Fibroblast of lung (primary cell): ENCODE measurements around the gene PRMT7. TPM values are rescaled to one million over a fixed set of nuclear protein-coding genes. Genes with fewer than 3 reads are reported as not detected.

ENCODE experiments used
- DNase-seq, 2 donors: peaks; one replicate each; pipeline versions ENCODE4 v3.0.0 to v3.0.0-alpha.2; 2010; ENCODE audit warnings: low read depth in 2 of 2
- H2AFZ ChIP-seq: 2 replicates; pipeline ENCODE4 v1.5.1; 2012; ENCODE audit warnings: low read length, control low read depth, inconsistent platforms
- H3K27ac ChIP-seq: 2 replicates; pipeline ENCODE4 v1.5.1; 2011; ENCODE audit warnings: low read length, control low read depth; ENCODE audit not compliant: insufficient read depth
- H3K27me3 ChIP-seq: 2 replicates; pipeline ENCODE4 v1.5.1; 2011; ENCODE audit warnings: mild to moderate bottlenecking, low read length; ENCODE audit not compliant: control insufficient read depth, insufficient read depth
- H3K36me3 ChIP-seq: 2 replicates; pipeline ENCODE4 v1.5.1; 2011; ENCODE audit warnings: low read length; ENCODE audit not compliant: control insufficient read depth, insufficient read depth
- H3K4me1 ChIP-seq: 2 replicates; pipeline ENCODE4 v1.5.1; 2011; ENCODE audit warnings: low read length; ENCODE audit not compliant: control insufficient read depth, insufficient read depth; ENCODE audit errors: extremely low read depth
- H3K4me2 ChIP-seq: 2 replicates; pipeline ENCODE4 v1.5.1; 2011; ENCODE audit warnings: low read length, control low read depth; ENCODE audit not compliant: insufficient read depth; ENCODE audit errors: extremely low read depth
- H3K4me3 ChIP-seq, 4 experiments: fragments of 200-600 bp in 1 of 4; sonication (generic) in 1 of 4; replicated peaks in 1 of 4; 2 replicates each; pipeline ENCODE4 v1.5.1; 2011 to 2016; ENCODE audit warnings: low read length in 4 of 4, low read depth in 3 of 4, mild to moderate bottlenecking in 3 of 4, control low read depth in 2 of 4, inconsistent platforms in 1 of 4, mixed read lengths in 1 of 4; ENCODE audit not compliant: insufficient read depth in 1 of 4; ENCODE audit errors: control extremely low read depth in 1 of 4
- H3K79me2 ChIP-seq: 2 replicates; pipeline ENCODE4 v1.5.1; 2012; ENCODE audit warnings: mild to moderate bottlenecking, low read length, inconsistent platforms; ENCODE audit not compliant: control insufficient read depth, insufficient read depth
- H3K9ac ChIP-seq: 2 replicates; pipeline ENCODE4 v1.5.1; 2011; ENCODE audit warnings: mild to moderate bottlenecking, low read length, control low read depth; ENCODE audit not compliant: insufficient read depth
- H3K9me3 ChIP-seq: 2 replicates; pipeline ENCODE4 v1.5.1; 2012; ENCODE audit warnings: low read depth, low read length; ENCODE audit not compliant: control insufficient read depth, insufficient read depth
- H4K20me1 ChIP-seq: 2 replicates; pipeline ENCODE4 v1.5.1; 2011; ENCODE audit warnings: low read length; ENCODE audit not compliant: control insufficient read depth, insufficient read depth; ENCODE audit errors: extremely low read depth
- EZH2 ChIP-seq: IDR thresholded peaks from 2 replicates; pipeline ENCODE4 v1.5.1; 2012; ENCODE audit warnings: low read length, control low read depth, mild to moderate bottlenecking; ENCODE audit errors: missing control alignments
- polyA plus RNA-seq, 2 donors: library from polyadenylated mRNA; depleted of rRNA in 1 of 2; stranded (reverse) in 1 of 2; unstranded in 1 of 2; fragments of >200 nt; gene quantifications; 2 replicates each; pipeline ENCODE4 v1.2.1, GENCODE V29; 2011 to 2012; ENCODE audit warnings: missing spikeins in 1 of 2
- total RNA-seq: library from RNA; depleted of rRNA; stranded (reverse); fragments of >200 nt; gene quantifications from 2 replicates; pipeline ENCODE4 v1.2.1, GENCODE V29; 2014
- TF ChIP-seq, protein P1 (sequence below), 2 donors: IDR thresholded peaks in 1 of 2; conservative IDR thresholded peaks in 1 of 2; 1 replicate in 1 of 2; 2 replicates in 1 of 2; pipeline ENCODE4 v1.5.1; 2011 to 2012; ENCODE audit warnings: low read length in 2 of 2, control low read depth in 1 of 2, inconsistent platforms in 1 of 2, low read depth in 1 of 2, mild to moderate bottlenecking in 1 of 2

PRMT7 gene
- total and polyA plus RNA-seq, 2 donors (not counting 1 experiment from before 2014, with no cell fraction given) = 24.0 to 39.3 TPM

DNA sequence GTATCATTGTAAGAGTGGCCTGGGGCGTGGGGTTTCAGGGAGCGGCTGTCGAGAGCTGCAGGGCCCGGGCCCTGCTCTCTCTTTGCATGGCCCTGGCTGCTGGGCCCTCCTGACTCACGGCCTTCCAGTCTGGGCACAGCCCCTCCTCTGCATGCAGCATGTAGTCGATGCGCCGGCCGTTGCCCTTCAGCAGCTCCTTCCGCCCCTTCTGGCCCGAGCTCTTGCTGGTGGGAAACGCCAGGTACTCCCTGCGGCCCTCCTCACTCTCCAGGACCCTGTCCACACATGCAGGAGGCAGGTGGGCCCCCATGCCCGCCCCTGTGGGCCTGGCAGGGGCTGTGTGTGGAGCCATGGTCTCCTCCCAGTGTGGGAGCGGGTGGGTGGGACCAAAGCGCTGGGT is 50.7 kb downstream of the PRMT7 start:
- Histone ChIP-seq H3K9me3 (no peaks in the 10 kb centered on the region), H3K4me3 (no peak overlapping the region), H3K27me3 (peaks cover 2% of the 10 kb centered on the region), H3K36me3 (peaks cover 5% of the 10 kb centered on the region), H3K4me2 (no peak overlapping the region), H3K9ac (no peak overlapping the region), H3K4me1 (no peaks in the 10 kb centered on the region), H3K27ac (no peak overlapping the region), H3K79me2 (no peaks in the 10 kb centered on the region), H4K20me1 (no peaks in the 10 kb centered on the region), H2AFZ (no peak overlapping the region)
- no peak for TF ChIP-seq EZH2
- TF ChIP-seq, protein P1, sequence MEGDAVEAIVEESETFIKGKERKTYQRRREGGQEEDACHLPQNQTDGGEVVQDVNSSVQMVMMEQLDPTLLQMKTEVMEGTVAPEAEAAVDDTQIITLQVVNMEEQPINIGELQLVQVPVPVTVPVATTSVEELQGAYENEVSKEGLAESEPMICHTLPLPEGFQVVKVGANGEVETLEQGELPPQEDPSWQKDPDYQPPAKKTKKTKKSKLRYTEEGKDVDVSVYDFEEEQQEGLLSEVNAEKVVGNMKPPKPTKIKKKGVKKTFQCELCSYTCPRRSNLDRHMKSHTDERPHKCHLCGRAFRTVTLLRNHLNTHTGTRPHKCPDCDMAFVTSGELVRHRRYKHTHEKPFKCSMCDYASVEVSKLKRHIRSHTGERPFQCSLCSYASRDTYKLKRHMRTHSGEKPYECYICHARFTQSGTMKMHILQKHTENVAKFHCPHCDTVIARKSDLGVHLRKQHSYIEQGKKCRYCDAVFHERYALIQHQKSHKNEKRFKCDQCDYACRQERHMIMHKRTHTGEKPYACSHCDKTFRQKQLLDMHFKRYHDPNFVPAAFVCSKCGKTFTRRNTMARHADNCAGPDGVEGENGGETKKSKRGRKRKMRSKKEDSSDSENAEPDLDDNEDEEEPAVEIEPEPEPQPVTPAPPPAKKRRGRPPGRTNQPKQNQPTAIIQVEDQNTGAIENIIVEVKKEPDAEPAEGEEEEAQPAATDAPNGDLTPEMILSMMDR (conservative IDR thresholded peaks at IDR 0.05 in 1 of 2, IDR thresholded peaks at IDR 0.05 in 1 of 2; ENCODE audit: low read depth in 1 of 2, low read length in 2 of 2) = no peak
- DNase-seq = no peak

DNA sequence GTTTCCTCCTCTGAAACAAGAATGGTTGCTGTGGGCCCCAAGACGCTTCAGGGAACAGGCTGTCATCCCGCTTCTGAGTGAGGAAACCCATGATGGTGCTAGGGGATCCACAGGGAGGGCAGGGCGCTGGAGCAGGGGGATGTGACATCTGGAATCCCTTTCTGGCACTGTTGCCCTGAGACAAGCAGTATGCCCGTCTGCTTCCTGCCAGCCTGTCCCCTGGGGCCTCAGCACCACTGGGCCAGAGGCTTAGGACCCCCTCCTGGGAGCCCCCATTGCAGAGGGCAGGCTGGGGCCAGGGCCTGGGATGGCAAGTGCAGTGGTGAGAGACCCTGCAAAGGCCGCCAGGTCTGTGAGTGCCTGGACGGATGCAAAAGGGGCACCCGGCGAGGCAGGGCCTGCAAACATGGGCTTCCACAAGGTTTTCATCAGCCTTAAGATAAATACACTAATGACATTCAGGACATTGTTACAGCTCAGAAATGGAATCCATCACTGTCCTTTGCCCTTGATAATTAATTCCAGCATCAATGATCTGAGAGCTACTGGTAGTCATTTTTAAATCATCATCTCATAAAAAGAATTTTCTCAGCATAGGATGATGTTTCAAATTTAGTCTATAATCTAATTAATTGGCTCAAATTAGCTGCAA is 51.6 kb downstream of the PRMT7 start:
- DNase-seq = no peak
- H3K4me2 ChIP-seq = no peak overlapping the region

GRCh38 chr16:68362947-68363657 is 52.3 kb downstream of the PRMT7 start:
- H3K36me3 ChIP-seq = no peaks in the 10 kb centered on the region
- H3K27me3 ChIP-seq = peaks cover 2% of the 10 kb centered on the region
- no peaks in the 10 kb centered on the region for H3K79me2 ChIP-seq
- TF ChIP-seq, protein P1 (conservative IDR thresholded peaks at IDR 0.05 in 1 of 2, IDR thresholded peaks at IDR 0.05 in 1 of 2; ENCODE audit: low read depth in 1 of 2, low read length in 2 of 2) = no peak
- no peaks in the 10 kb centered on the region for H3K9me3 ChIP-seq
- H3K27ac ChIP-seq = no peak overlapping the region
- H3K4me1 ChIP-seq = no peaks in the 10 kb centered on the region
- H2AFZ ChIP-seq = no peak overlapping the region
- H3K9ac ChIP-seq = no peak overlapping the region
- H3K4me2 ChIP-seq = no peak overlapping the region
- H4K20me1 ChIP-seq = no peaks in the 10 kb centered on the region
- H3K4me3 ChIP-seq = no peak overlapping the region
- DNase-seq = no peak

More for the DNA sequence above, 51.6 kb downstream of the PRMT7 start:
- H3K79me2 ChIP-seq = no peaks in the 10 kb centered on the region
- peaks cover 3% of the 10 kb centered on the region for H3K36me3 ChIP-seq
- no peaks in the 10 kb centered on the region for H3K4me1 ChIP-seq
- peaks cover 2% of the 10 kb centered on the region for H3K27me3 ChIP-seq
- no peak overlapping the region for H2AFZ ChIP-seq
- no peak overlapping the region for H3K27ac ChIP-seq
- H4K20me1 ChIP-seq = no peaks in the 10 kb centered on the region
- H3K4me3 ChIP-seq = no peak overlapping the region
- no peaks in the 10 kb centered on the region for H3K9me3 ChIP-seq
- TF ChIP-seq, protein P1 (conservative IDR thresholded peaks at IDR 0.05 in 1 of 2, IDR thresholded peaks at IDR 0.05 in 1 of 2; ENCODE audit: low read depth in 1 of 2, low read length in 2 of 2) = no peak
- no peak for TF ChIP-seq EZH2
- H3K9ac ChIP-seq = no peak overlapping the region
